H1 (cell line): ENCODE data around the gene STARD3. TPM values are rescaled to one million over a fixed set of nuclear protein-coding genes. Genes with fewer than 3 reads are reported as not detected.
A peak's percentile ranks its signal among the peaks of the same experiment; 100 is the strongest.

Experiments
- CTCF ChIA-PET: fragments of 300-600 bp; sonication (Branson Sonifier 250); formaldehyde crosslinking; loops from one replicate; lab custom pipeline; 2021; ENCODE audit not compliant: partially characterized antibody; lab: Charles Lee
- POLR2A ChIA-PET: fragments of 300-600 bp; sonication (Branson Sonifier 250); formaldehyde crosslinking; loops from one replicate; lab custom pipeline; 2021; ENCODE audit warnings: inconsistent platforms; ENCODE audit not compliant: partially characterized antibody; lab: Charles Lee
- DNase-seq, 2 experiments: peaks; one replicate each; pipeline versions ENCODE4 v3.0.0 to v3.0.0-alpha.2; 2010 to 2022; ENCODE audit warnings: low spot score in 2 of 2, low read depth in 1 of 2, mixed read lengths in 1 of 2
- FAIRE-seq: peaks from 2 replicates; lab custom pipeline; 2011; peaks lifted over from hg19 to GRCh38; lab: Jason Lieb, UNC
- H2AFZ ChIP-seq: 2 replicates; pipeline ENCODE4 v1.8.1; 2012; ENCODE audit warnings: low read length, inconsistent platforms
- H2AK5ac ChIP-seq: 2 replicates; pipeline ENCODE4 v1.6.1; 2013; ENCODE audit warnings: low read depth, low read length
- H2BK120ac ChIP-seq: replicated peaks from 2 replicates; pipeline ENCODE3; 2013; ENCODE audit warnings: low read depth, low read length, inconsistent platforms
- H2BK12ac ChIP-seq: 2 replicates; pipeline ENCODE4 v1.6.1; 2013; ENCODE audit warnings: low read depth, low read length
- H2BK15ac ChIP-seq: 2 replicates; pipeline ENCODE4 v1.6.1; 2013; ENCODE audit warnings: low read length
- H2BK20ac ChIP-seq: 2 replicates; pipeline ENCODE4 v1.6.1; 2013; ENCODE audit warnings: low read length
- H2BK5ac ChIP-seq: 2 replicates; pipeline ENCODE4 v1.6.1; 2013; ENCODE audit warnings: low read depth, low read length
- H3K14ac ChIP-seq: 2 replicates; pipeline ENCODE4 v1.6.1; 2013; ENCODE audit warnings: inconsistent platforms; ENCODE audit not compliant: insufficient read length
- H3K18ac ChIP-seq: 2 replicates; pipeline ENCODE4 v1.6.1; 2013; ENCODE audit warnings: low read length; ENCODE audit errors: extremely low read depth
- H3K23ac ChIP-seq: 2 replicates; pipeline ENCODE4 v1.6.1; 2013; ENCODE audit warnings: inconsistent platforms; ENCODE audit not compliant: insufficient read length
- H3K23me2 ChIP-seq: 2 replicates; pipeline ENCODE4 v1.6.1; 2013; ENCODE audit warnings: low read depth, low read length
- H3K27ac ChIP-seq: 2 replicates; pipeline ENCODE4 v1.6.1; 2011; ENCODE audit warnings: low read depth, low read length, inconsistent platforms
- H3K27me3 ChIP-seq, 4 experiments: replicated peaks in 1 of 4; 1 replicate in 1 of 4; 2 replicates in 3 of 4; pipeline versions ENCODE4 v1.6.1 to v1.8.1; 2011 to 2013; ENCODE audit warnings: low read length in 3 of 4, mild to moderate bottlenecking in 3 of 4, inconsistent platforms in 2 of 4, mixed read lengths in 2 of 4, moderate library complexity in 1 of 4; ENCODE audit not compliant: control insufficient read depth in 3 of 4, insufficient read depth in 3 of 4; ENCODE audit errors: extremely low read depth in 1 of 4
- H3K36me3 ChIP-seq, 4 experiments: 2 replicates each; pipeline versions ENCODE4 v1.6.1 to v1.8.1; 2011 to 2013; ENCODE audit warnings: mild to moderate bottlenecking in 4 of 4, low read length in 3 of 4, moderate library complexity in 2 of 4, control low read depth in 1 of 4, inconsistent platforms in 1 of 4; ENCODE audit not compliant: insufficient read depth in 4 of 4, control insufficient read depth in 2 of 4
- H3K4ac ChIP-seq: replicated peaks from 2 replicates; pipeline ENCODE3; 2013; ENCODE audit warnings: low read length, low read depth, mixed read lengths, inconsistent platforms; ENCODE audit not compliant: insufficient read length
- H3K4me1 ChIP-seq, 4 experiments: replicated peaks in 1 of 4; 1 replicate in 1 of 4; 2 replicates in 3 of 4; pipeline versions ENCODE4 v1.6.1 to v1.8.1; 2011 to 2013; ENCODE audit warnings: low read length in 3 of 4, inconsistent platforms in 2 of 4, mixed read lengths in 1 of 4; ENCODE audit not compliant: insufficient read depth in 4 of 4, control insufficient read depth in 3 of 4
- H3K4me2 ChIP-seq, 2 experiments: 2 replicates each; pipeline versions ENCODE4 v1.6.1 to v1.8.1; 2011 to 2013; ENCODE audit warnings: low read depth in 2 of 2, low read length in 2 of 2, control low read depth in 1 of 2, inconsistent platforms in 1 of 2, mild to moderate bottlenecking in 1 of 2; ENCODE audit not compliant: insufficient read depth in 1 of 2
- H3K4me3 ChIP-seq, 4 experiments: fragments of 200-600, 300-600 bp in 1 of 4; sonication (generic), shearing (Covaris generic), sonication (Bioruptor Twin) in 1 of 4; 2 replicates each; pipeline versions ENCODE4 v1.5.1 to v1.8.1; 2011 to 2016; ENCODE audit warnings: low read length in 4 of 4, low read depth in 3 of 4, control low read depth in 2 of 4, inconsistent platforms in 2 of 4, mild to moderate bottlenecking in 2 of 4, mixed read lengths in 1 of 4, moderate library complexity in 1 of 4; ENCODE audit not compliant: insufficient read depth in 2 of 4; ENCODE audit errors: extremely low read depth in 1 of 4
- H3K56ac ChIP-seq: replicated peaks from 2 replicates; pipeline ENCODE3; 2013; ENCODE audit warnings: low read depth, mild to moderate bottlenecking, mixed read lengths, low read length, inconsistent platforms; ENCODE audit not compliant: insufficient read length
- H3K79me1 ChIP-seq: 2 replicates; pipeline ENCODE4 v1.6.1; 2013; ENCODE audit warnings: low read depth, low read length, control low read depth
- H3K79me2 ChIP-seq, 2 experiments: 2 replicates each; pipeline versions ENCODE4 v1.6.1 to v1.8.1; 2012 to 2013; ENCODE audit warnings: low read length in 2 of 2, mild to moderate bottlenecking in 2 of 2, inconsistent platforms in 1 of 2; ENCODE audit not compliant: insufficient read depth in 2 of 2, control insufficient read depth in 1 of 2
- H3K9ac ChIP-seq, 4 experiments: replicated peaks in 1 of 4; 1 replicate in 1 of 4; 2 replicates in 3 of 4; pipeline versions ENCODE4 v1.6.1 to v1.8.1; 2011 to 2013; ENCODE audit warnings: low read depth in 3 of 4, low read length in 3 of 4, control low read depth in 2 of 4, mild to moderate bottlenecking in 2 of 4, moderate library complexity in 2 of 4, inconsistent platforms in 1 of 4; ENCODE audit errors: extremely low read depth in 1 of 4
- H3K9me3 ChIP-seq, 2 experiments: 2 replicates each; pipeline versions ENCODE4 v1.6.1 to v1.8.1; 2012 to 2013; ENCODE audit warnings: mild to moderate bottlenecking in 2 of 2, moderate library complexity in 2 of 2, control low read depth in 1 of 2, inconsistent platforms in 1 of 2, low read depth in 1 of 2, low read length in 1 of 2, mixed read lengths in 1 of 2; ENCODE audit not compliant: insufficient read depth in 2 of 2
- H4K20me1 ChIP-seq, 2 experiments: replicated peaks in 1 of 2; 2 replicates each; pipeline versions ENCODE3 to v1.8.1; 2011 to 2013; ENCODE audit warnings: inconsistent platforms in 2 of 2, low read length in 2 of 2, mild to moderate bottlenecking in 1 of 2; ENCODE audit not compliant: insufficient read depth in 2 of 2, control insufficient read depth in 1 of 2
- H4K5ac ChIP-seq: 2 replicates; pipeline ENCODE4 v1.6.1; 2013; ENCODE audit warnings: low read length, low read depth, mixed read lengths, inconsistent platforms; ENCODE audit not compliant: insufficient read length
- H4K8ac ChIP-seq: 2 replicates; pipeline ENCODE4 v1.8.0; 2013; ENCODE audit warnings: mild to moderate bottlenecking, moderate library complexity, low read length, inconsistent platforms; ENCODE audit not compliant: insufficient read depth; ENCODE audit errors: extremely low read depth
- H4K91ac ChIP-seq: replicated peaks from 2 replicates; pipeline ENCODE3; 2013; ENCODE audit warnings: low read length, mixed read lengths, inconsistent platforms; ENCODE audit not compliant: insufficient read length
- ASH2L ChIP-seq: fragments of 200-600, 300-600 bp; sonication (generic); IDR thresholded peaks from one replicate; pipeline ENCODE4 v1.7.1; 2017; ENCODE audit warnings: low read length
- CBX5 ChIP-seq: fragments of 300-800, 300-1000 bp; sonication (generic); IDR thresholded peaks from 2 replicates; pipeline ENCODE4 v1.7.1; 2016; ENCODE audit warnings: antibody characterized with exemption, low read length, low read depth
- EGR1 ChIP-seq: IDR thresholded peaks from 2 replicates; pipeline ENCODE4 v1.6.1; 2011; ENCODE audit warnings: low read depth, low read length, borderline replicate concordance
- RXRA ChIP-seq: IDR thresholded peaks from 2 replicates; pipeline ENCODE4 v1.6.1; 2011; ENCODE audit warnings: low read depth, mild to moderate bottlenecking, low read length, moderate library complexity; ENCODE audit not compliant: insufficient read depth
- SIRT6 ChIP-seq: IDR thresholded peaks from one replicate; pipeline ENCODE4 v1.7.1; 2012; ENCODE audit warnings: low read length, inconsistent platforms
- SP4 ChIP-seq: IDR thresholded peaks from 2 replicates; pipeline ENCODE4 v1.6.1; 2012; ENCODE audit warnings: low read length, inconsistent platforms
- SRF ChIP-seq: IDR thresholded peaks from 2 replicates; pipeline ENCODE4 v1.6.1; 2011; ENCODE audit warnings: mild to moderate bottlenecking, low read depth, low read length, moderate library complexity
- SUZ12 ChIP-seq: fragments of 200-600 bp; sonication (generic); IDR thresholded peaks from 2 replicates; pipeline ENCODE4 v1.6.1; 2012; ENCODE audit warnings: mild to moderate bottlenecking, inconsistent platforms, low read length, moderate library complexity, mixed read lengths
- TAF1 ChIP-seq: IDR thresholded peaks from 2 replicates; pipeline ENCODE4 v1.6.1; 2011; ENCODE audit warnings: mild to moderate bottlenecking, low read depth, low read length
- TBP ChIP-seq: IDR thresholded peaks from 2 replicates; pipeline ENCODE4 v1.6.1; 2011; ENCODE audit warnings: low read depth, low read length, improper control_type of control experiment
- ZNF274 ChIP-seq: IDR thresholded peaks from 2 replicates; pipeline ENCODE4 v1.7.0; 2012; ENCODE audit warnings: low read length, borderline replicate concordance; ENCODE audit errors: extremely low read depth
- WGBS, 2 experiments: shearing (Covaris generic) in 1 of 2; methylation state at CpG; one replicate each; pipeline versions ENCODE4 v1.1.6 to v1.1.7; 2013 to 2015; ENCODE audit warnings: low lambda C conversion rate in 2 of 2, mixed read lengths in 2 of 2, inconsistent platforms in 1 of 2, low coverage in 1 of 2, missing lambda C conversion rate in 1 of 2; ENCODE audit not compliant: insufficient replicate concordance in 2 of 2, insufficient coverage in 1 of 2, insufficient read length in 1 of 2; ENCODE audit errors: extremely low coverage in 1 of 2, missing lambda C conversion rate in 1 of 2; 5-methylcytosine and 5-hydroxymethylcytosine counted together
- polyA plus RNA-seq, 7 experiments: library from polyadenylated mRNA; depleted of rRNA in 3 of 7; stranded (reverse) in 5 of 7; unstranded in 2 of 7; fragments of >200 nt in 5 of 7; fragments of 200-250 nt in 2 of 7; gene quantifications; 1 replicate in 5 of 7; 2 replicates in 1 of 7; 4 replicates in 1 of 7; pipeline versions ENCODE4 v1.2.1 to v1.2.3, GENCODE V29; 2011 to 2013; ENCODE audit warnings: missing spikeins in 2 of 7, mixed read lengths in 2 of 7
- total RNA-seq: library from RNA; stranded (reverse); fragmentation: NEBNext Ultra II Directional; extraction: Animal tissue kit (Norgen Biotek cat#: 25700); gene quantifications from 2 replicates; pipeline ENCODE4 v1.2.1, GENCODE V29; 2021
- TF ChIP-seq, protein P1 (sequence below): IDR thresholded peaks from 2 replicates; pipeline ENCODE4 v1.6.1; 2012; ENCODE audit warnings: inconsistent platforms

Gene STARD3
- total and polyA plus RNA-seq, 2 of the 8 experiments (the other 6 are each of a cell fraction or from before 2014, with no cell fraction given): 47.6 to 80.3 TPM

DNA sequence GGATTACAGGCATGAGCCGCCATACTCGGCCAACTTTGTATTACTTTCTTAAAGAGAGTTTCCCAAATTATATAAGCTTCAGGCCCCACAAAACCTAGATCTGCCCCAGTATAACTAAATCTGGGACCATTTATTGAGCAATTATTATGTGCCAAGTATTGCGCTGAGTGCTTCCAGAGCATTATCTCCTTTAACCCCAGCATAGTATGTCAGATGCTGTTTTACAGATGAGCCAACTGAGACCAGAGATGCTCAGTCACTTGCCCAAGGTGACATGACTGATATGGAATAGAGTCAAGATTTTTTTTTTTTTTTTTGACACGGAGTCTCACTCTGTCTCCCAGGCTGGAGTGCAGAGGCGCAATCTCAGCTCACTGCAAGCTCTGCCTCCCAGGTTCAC, 61.0 kb downstream of the STARD3 start:
- Histone ChIP-seq H3K23ac (no peak overlapping the region), H3K9me3 (no peaks in the 10 kb centered on the region), H2AFZ (no peak overlapping the region), H2BK12ac (no peak overlapping the region), H4K8ac (no peak overlapping the region), H3K9ac (no peak overlapping the region), H3K36me3 (no peaks in the 10 kb centered on the region), H3K56ac (no peak overlapping the region), H4K91ac (no peak overlapping the region), H2BK5ac (no peak overlapping the region), H2BK20ac (no peak overlapping the region), H3K27me3 (no peaks in the 10 kb centered on the region), H3K4me1 (peaks cover 20 to 41% (median 28%) of the 10 kb centered on the region in 4 experiments), H4K5ac (no peak overlapping the region), H3K27ac (no peak overlapping the region), H3K79me2 (peaks cover 22 to 49% of the 10 kb centered on the region in 2 experiments), H2BK15ac (no peak overlapping the region), H3K18ac (no peak overlapping the region), H2BK120ac (peak overlapping the region; percentile 59), H3K4me3 (no peak overlapping the region), H3K4me2 (no peak overlapping the region), H2AK5ac (no peak overlapping the region), H3K4ac (no peak overlapping the region), H3K14ac (no peak overlapping the region), H3K79me1 (peaks cover 2% of the 10 kb centered on the region; the same call in 1 of the 2 replicates), H3K23me2 (peaks cover 13% of the 10 kb centered on the region), H4K20me1 (peaks cover 5 to 10% of the 10 kb centered on the region in 2 experiments)
- POLR2A ChIA-PET: interaction anchor here (0.8 to 38.1 kb wide), 4 partner anchors 21 to 44 kb away, joined by 3 to 708 read pairs (median 12); partner anchors contain the start of genes MIEN1, PGAP3, PNMT and TCAP
- FAIRE-seq (no peak), DNase-seq (no peak)
- CTCF ChIA-PET: interaction anchor here (0.6 to 52.4 kb wide), 4 partner anchors 32 to 172 kb away, joined by 3 to 1885 read pairs (median 19); partner anchors contain the start of genes MIEN1, PPP1R1B and STARD3
- WGBS, 2 experiments: 95% methylated on average over 5 of the region's 5 CpGs; no CpG with 5 or more reads in 1 of the 2 experiments
- TF ChIP-seq, protein P1, sequence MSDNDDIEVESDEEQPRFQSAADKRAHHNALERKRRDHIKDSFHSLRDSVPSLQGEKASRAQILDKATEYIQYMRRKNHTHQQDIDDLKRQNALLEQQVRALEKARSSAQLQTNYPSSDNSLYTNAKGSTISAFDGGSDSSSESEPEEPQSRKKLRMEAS: no peak
- TF ChIP-seq RXRA (no peak), SRF (no peak), ZNF274 (no peak), SIRT6 (no peak), CBX5 (no peak), EGR1 (no peak), TBP (no peak), ASH2L (no peak), SUZ12 (no peak), TAF1 (no peak), SP4 (no peak)
